ENCODE results near the gene IL1RAPL2. TPM values are rescaled to one million over a fixed set of nuclear protein-coding genes. Genes with fewer than 3 reads are reported as not detected.
"Not testable (repeated sequence)": the region's sequence is repeated elsewhere in the genome, so short reads cannot be mapped to it uniquely, and the experiment has no call there.

IL1RAPL2 gene
- total RNA-seq, 1 experiment from 2014 or later: 0.07 TPM

DNA sequence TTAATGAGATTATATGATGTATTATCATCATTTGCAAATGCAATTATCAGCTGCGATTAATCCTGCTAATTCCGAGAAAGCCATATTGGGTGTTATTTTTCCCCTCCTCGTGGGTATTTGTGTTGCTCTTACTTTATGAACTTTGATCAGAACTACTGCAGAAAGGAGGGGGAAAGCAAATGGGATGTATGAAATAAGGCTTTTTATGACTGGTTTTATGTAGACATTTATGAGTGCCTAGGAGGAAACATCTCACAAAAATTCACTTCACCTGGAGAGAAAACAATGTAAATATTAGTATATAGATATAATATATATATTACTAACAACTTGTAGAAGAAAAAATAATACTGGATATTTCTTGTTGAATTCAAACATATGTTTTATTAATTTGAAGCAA, 440.1 kb downstream of the IL1RAPL2 start:
- DNase-seq (ENCODE audit: extremely low read depth, low read depth): no peak

DNA sequence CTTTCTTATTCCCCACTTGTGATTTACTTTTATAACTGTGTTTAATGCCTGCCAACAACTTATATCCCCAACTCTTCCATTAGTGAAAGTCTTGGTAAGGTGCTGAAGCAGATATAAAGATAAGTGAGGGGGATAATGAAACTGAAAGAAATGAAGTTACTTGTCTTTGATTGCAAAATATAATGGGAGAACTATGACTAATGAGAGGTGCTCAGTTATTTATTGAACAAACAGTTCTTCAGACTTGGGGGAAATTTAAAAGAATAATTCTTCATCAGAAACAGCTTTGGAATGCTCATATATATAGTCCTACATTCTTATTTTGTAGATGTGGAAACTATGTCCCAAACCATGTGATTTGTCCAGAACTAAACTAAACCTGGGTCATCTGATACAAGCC, 441.0 kb downstream of the IL1RAPL2 start:
- no peak for DNase-seq (ENCODE audit: extremely low read depth, low read depth)

DNA sequence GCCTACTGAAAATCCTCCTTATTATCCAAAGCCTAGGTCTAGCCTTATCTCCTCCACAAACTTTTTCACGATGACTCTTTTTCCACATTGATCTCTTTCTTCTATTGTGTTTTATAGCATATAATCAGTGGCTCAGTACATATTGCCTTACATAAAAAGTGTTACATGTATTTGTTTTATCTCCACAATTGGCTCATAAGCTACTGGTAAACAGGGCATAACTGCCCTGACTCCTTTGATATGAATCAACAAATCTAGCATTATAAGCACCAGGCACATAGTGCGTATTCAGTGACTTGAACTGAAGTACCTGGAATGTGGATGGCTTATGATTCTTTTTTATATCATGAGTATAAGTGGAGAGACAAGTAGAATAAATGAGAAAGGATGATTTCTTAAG, 447.7 kb downstream of the IL1RAPL2 start:
- no peak for DNase-seq (ENCODE audit: extremely low read depth, low read depth)

DNA sequence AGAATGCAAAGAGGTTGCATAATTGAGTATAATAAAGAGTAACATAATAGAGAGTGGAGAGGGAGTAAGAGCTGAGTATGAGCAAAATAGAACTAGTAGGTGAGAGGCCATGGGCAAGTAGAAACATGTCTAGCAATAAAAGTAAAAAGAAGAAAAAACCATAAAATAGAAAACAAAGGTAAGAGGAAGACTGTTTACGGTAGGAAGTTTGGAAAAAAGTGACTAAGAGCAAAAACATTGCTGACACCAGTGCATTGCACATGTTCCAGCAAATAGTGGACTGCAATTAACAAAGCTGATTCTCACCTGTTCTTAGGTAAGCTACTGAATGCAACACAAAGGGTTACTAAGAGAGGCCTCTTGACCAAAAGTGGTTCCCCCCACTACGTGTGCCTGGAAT, 451.6 kb downstream of the IL1RAPL2 start:
- no peak for DNase-seq (ENCODE audit: extremely low read depth, low read depth)

DNA sequence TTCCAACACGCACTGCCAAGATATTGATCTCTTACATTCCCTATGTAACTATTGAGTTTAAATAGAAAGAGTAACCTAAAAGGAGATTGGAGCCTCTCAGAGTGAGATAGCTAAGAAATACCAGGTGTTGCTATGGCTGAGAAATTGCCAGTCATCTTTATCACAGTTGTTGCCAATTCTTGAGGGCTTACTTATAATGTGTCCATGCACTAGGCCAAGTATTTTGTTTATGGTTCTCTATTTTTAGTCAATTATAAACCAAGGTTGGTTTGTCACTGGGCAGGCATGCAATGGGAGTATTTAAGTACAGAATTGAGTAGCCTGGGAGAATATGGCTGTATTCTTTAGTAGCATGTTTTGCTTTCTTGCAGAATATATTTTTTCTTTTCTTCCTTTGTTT, 452.9 kb downstream of the IL1RAPL2 start:
- no peak for DNase-seq (ENCODE audit: extremely low read depth, low read depth)

DNA sequence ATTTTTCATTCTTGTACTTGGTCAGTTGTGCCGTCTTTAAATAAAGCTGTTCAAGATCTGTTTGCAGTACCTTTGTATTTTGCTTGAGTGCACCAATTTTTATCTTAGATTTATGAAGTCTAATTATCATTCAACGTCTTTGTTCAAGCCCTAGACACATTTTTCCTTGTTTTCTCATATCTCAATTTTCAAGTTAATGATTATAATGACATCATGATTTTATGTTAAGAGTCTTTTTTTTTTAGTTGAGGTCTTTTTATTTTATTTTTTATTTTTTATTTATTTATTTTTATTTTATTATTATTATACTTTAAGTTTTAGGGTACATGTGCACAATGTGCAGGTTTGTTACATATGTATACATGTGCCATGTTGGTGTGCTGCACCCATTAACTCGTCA, 463.0 kb downstream of the IL1RAPL2 start:
- not testable (repeated sequence) for DNase-seq (ENCODE audit: extremely low read depth, low read depth)

DNA sequence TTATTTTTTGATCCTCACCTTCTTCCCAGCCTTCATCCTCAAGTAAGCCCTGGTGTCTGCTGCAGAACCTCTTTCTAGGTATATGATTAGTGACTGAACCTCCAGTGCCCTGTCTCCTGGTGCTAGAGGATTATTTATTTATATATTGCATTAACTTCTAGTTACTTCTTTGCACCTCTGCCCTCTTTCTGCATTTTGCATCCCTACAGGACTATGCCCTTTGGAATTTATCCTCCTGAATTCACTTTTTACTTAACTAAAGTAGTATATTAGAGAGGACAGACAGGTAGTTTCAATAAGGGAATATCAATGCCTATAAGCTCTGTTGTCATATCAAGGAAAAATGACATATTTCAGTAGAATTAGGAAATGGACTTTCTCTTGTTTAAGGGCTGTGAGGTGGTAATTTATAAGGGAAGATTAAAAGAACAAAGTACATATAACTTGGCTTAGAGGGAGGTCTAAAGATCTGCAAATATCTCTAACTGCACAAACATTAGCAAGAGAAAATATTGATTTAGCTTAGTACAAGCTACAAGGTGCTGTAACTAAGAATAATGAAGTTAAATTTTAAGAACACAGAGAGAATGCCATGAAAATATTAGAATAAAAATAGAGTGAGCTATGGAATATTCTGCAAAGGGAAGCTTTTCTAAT, 472.8 kb downstream of the IL1RAPL2 start:
- no peak for DNase-seq (ENCODE audit: extremely low read depth, low read depth)

DNA sequence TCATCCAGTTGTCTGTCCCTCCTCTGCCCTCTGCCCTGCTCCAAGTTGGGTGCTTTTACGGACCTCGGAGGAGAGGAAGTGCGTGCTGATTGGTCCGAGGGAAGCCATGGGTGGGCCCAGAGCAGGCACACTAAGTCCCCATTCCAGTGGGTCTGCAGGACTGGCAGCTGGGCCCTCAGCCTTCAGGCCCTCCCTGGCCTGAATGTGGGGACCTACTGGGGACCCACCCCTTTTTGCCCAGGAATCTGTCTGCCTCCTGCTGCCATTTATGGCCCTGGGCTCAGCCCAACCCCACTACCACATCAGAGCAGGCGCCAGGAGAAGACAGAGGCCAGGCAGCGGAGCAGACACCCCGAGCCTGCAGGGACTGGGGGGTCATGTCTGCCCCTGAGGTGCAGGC, 484.9 kb downstream of the IL1RAPL2 start:
- DNase-seq (ENCODE audit: extremely low read depth, low read depth): no peak

DNA sequence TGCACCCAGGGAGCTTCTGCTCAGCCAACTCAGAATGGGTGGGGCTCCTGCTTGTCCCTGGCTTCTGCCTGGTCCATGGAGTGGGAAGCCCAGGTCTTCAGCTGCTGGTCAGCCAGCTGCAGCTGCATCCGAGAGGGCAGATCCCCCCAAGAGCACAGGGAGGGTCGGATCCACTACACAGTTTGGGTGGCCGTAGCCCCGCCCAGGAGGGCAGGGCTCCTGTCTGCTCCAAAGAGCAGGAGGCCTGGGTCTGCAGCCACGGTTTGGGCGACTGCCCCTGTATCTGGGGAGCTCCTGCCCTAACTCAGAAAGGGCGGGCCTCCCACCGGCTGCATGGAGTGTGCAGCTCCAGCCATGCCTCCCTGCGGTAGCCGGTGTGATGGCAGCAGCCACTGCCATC, 485.4 kb downstream of the IL1RAPL2 start:
- DNase-seq (ENCODE audit: extremely low read depth, low read depth): no peak

DNA sequence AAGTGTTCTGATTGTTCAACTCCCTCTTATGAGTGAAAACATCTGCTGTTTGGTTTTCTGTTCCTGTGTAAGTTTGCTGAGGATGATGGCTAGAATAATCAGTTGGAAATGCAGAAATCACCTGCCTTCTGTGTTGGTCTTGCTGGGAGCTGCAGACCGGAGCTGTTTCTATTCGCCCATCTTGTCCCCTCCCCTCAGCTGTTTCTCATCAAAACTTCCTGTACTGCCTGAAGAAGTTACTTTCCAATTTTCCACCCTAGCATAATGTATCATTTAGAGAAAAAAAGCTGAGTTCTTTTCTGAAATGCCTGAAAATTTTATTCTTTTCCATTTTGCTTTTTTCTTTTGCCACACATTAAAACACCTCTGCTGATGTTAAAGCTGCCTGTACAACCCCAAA, 486.9 kb downstream of the IL1RAPL2 start:
- no peak for DNase-seq (ENCODE audit: extremely low read depth, low read depth)

DNA sequence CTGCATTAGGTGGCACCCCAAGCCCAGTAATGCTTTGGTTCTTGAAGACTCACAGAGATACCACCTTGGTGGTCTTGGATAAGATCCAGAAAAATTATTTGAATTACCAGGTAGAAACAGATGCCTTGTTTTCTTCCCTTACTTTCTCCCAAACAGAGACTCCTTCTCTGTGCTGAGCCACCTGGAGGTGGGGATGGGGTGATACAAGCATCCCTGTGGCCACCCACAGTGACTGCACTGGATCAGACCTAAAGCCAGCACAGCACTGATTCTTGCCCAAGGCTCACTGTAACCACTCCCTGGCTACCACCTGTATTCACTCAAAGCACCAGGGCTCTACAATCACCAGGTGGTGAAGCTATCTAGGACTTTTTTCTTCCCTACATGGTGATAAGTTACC, 497.7 kb downstream of the IL1RAPL2 start:
- no peak for DNase-seq (ENCODE audit: extremely low read depth, low read depth)

DNA sequence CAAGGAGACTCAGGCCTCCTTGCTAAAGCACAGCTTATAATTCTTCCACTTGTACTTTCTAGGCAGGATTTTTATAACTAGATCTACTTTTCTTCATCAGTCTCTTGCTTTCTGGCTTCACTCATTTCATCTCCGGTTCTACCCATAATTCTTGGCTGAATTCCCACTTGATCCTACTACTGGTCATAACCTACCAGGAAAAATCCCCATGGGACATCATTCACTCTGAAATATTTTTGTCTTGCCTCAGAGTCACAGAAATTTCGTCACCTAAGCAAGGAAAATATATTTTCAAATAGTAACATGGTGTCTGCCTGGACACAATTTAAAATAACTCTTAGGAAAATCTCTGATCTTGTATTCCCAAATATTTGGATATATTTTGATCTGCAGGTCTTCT, 532.2 kb downstream of the IL1RAPL2 start:
- no peak for DNase-seq (ENCODE audit: extremely low read depth, low read depth)

DNA sequence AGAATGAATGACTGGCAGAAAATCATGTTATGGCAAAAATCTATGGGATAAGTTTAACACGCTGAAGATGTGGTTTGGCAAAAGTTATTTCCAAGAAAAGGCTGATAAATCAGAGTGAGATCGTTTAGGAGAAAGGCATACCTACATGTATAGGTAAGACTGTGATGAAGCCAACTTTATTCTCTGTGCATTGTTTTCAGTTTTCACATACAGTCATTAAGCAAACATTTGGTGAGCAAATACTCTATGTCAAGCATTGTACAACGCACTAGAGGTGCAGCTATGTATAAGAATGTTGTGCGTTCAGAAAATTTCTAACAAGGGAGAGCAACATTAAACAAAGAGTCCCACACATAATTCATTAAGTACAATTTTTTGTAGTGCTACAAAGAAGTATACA, 532.8 kb downstream of the IL1RAPL2 start:
- no peak for DNase-seq (ENCODE audit: extremely low read depth, low read depth)

DNA sequence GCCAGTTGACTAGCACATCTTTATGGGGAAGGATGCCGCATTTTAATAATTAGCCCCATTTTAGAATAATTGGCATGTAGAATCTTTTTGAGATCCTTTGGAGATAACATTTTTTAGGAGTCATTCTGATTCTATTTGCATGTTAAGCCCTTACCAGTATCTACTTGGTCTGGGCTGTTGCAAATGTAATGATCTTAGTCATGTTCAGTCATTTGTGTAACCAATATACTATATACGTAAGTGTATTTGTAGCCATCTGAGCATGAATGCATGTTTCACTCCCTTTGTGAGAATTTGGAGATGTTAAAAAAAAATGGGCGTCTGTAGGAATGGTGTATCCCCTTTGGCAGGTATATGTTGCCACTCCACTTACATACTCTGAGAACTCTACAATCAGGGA, 535.4 kb downstream of the IL1RAPL2 start:
- DNase-seq (ENCODE audit: extremely low read depth, low read depth): no peak

DNA sequence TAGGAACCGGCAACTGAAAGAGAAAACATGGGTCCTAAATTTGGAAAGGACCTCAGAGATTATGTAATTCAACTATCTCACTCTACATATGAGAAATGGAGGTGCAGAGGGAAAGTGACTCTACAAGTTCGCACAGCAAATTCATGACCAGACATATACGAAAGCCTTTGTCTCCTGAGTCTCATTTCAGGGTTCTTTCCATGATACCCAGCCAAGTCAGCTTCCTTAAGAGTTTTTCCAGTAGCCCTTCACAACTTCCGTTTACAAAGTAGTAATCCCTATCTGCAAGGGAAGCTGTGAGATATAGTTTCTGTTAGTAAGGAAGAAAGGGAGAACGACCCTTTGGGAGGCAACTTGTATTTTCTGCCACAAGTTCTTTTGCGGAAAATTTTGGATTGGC, 543.9 kb downstream of the IL1RAPL2 start:
- DNase-seq (ENCODE audit: extremely low read depth, low read depth): no peak

DNA sequence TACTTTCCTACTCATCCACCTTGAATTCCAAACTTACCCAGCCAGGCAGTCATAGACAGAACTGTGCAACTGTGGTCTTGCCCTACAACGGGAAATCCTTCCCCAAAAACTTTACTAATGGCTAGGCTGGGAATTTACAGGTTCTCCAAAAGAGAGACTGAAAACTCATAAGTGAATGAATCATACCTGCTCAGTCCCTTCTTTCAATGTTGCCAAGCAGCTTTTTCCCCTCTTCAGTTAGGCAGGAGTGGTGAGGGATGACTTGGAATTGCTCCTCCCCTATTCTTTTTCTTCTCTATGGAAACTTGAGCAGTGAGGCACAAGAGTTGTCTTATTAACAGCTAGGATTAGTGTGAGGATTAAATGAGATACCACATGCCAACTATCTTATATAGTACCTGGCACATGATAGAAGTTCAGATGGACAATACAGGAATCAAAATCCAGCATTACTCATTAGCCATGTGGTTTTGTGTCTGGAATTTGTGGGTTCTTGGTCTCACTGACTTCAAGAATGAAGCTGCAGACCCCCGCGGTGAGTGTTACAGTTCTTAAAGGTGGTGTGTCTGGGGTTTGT, 548.6 kb downstream of the IL1RAPL2 start:
- no peak for DNase-seq (ENCODE audit: extremely low read depth, low read depth)

DNA sequence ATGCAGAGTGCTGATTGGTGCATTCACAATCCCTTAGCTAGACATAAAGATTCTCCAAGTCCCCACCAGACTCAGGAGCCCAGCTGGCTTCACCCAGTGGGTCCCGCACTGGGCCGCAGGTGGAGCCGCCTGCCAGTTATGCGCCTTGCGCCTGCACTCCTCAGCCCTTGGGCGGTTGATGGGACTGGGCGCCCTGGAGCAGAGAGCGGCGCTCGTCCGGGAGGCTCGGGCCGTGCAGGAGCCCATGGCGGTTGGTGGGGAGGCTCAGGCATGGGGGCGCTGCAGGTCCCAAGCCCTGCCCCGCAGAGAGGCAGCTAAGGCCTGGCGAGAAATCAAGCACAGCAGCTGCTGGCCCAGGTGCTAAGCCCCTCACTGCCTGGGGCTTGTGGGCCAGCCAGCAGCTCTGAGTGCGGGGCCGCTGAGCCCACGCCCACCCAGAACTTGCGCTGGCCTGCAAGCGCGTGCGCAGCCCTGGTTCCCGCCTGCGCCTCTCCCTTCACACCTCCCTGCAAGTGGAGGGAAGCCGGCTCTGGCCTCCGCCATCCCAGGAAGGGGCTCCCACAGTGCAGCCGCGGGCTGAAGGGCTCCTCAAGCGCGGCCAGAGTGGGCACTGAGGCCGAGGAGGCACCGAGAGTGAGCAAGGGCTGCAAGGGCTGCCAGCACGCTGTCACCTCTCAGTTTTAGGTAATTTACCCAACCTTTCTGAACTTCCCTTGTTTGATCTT, 549.8 kb downstream of the IL1RAPL2 start:
- not testable (repeated sequence) for DNase-seq (ENCODE audit: extremely low read depth, low read depth)

DNA sequence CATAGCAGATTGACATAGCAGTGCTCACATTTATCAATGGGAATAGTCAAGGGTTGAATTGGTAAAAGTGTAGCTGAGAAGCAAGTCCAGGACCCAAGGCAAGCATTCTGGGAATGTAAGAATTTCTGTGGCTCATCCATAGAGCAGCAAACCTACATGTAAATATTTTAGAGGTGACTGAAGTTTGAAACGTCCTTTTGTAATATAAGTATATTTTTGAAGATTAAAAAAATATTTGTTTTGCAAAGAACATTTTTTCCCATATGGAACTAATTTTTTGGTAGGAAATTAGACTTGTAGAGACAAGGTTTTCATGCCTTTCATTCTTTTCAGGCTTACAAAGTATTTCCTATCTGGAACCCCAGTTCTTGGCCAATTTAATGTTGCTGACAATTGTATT, 550.5 kb downstream of the IL1RAPL2 start:
- DNase-seq (ENCODE audit: extremely low read depth, low read depth): no peak

DNA sequence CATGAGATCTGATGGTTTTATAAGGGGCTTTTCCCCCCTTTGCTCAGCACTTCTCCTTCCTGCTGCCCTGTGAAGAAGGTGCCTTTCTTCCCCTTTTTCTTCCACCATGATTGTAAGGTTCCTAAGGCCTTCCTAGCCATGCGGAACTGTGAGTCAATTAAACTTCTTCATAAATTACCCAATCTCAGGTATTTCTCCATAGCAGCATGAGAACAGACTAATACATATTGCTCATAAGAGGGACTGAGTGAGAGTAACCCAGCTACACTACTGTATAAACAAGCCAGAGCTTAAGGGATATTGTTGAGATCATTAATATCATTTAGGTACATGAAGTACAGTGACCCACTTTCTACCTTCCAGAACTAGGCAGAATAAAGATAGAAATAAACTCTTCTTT, 551.6 kb downstream of the IL1RAPL2 start:
- DNase-seq (ENCODE audit: extremely low read depth, low read depth): no peak

DNA sequence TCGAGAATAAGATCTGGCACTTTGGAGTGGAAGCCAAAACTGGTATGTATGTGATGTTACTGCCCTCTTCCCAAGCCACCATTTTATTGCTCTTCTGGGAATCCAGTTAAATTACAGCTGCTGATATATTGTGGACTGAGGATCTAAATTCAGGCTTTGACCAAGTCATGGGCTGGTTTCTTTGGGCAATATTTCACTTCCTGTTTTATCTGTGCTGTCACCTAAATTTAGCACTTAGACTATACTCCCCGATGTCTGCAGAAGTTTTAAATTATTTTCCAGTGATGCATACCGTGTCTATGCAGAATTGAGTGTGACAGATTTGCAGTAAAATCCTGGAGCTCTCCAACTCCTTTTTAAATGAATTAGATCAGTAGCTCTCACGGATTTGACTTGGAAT, 554.5 kb downstream of the IL1RAPL2 start:
- no peak for DNase-seq (ENCODE audit: extremely low read depth, low read depth)

DNA sequence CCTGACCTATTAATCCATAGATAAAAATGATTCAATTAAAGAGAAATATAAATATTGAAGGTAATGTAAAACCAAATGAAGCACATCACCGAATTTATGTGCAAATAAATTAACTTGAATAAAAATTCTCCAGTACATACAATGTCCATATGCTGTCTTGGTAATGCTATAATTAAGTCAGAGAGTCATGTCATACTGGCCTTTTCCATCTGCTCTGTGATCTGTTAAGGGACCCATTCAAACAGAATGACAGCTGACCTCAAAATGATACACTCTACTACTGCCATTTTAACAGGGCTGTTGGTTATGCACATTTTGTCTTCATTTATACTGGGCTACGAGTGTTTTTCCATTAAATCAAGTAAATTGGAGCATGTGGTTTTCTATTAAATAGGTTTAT, 555.2 kb downstream of the IL1RAPL2 start:
- DNase-seq (ENCODE audit: extremely low read depth, low read depth): no peak

DNA sequence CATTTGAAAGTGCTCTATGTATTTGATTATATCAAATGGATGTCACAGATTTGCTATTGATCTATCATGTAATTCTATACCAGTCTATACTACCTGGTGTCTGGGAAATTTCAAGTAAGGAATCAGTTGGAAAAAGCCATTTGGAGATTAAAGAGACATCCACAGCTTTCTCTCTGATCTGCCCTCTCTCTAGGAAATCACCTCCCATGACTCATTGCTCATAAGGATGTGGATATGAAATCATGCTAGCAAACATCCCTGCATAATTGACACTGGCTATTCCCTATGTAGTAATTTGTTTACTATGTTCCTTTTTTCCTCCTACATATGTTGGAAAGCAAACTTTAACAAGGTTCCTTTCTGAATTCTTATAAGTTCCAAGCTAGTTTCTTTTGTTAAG, 560.2 kb downstream of the IL1RAPL2 start:
- DNase-seq (ENCODE audit: extremely low read depth, low read depth): no peak

All from NCI-H460 (cell line).